HG02588 (cell line): ENCODE results near the gene PTCD3.

ENCODE experiments used
- ATAC-seq: cut with Tn5 transposase; IDR thresholded peaks from one replicate; pipeline ENCODE4 v1.9.1; 2021; ENCODE audit warnings: mild to moderate bottlenecking, moderate library complexity; ENCODE audit not compliant: unreplicated experiment

Gene PTCD3

DNA sequence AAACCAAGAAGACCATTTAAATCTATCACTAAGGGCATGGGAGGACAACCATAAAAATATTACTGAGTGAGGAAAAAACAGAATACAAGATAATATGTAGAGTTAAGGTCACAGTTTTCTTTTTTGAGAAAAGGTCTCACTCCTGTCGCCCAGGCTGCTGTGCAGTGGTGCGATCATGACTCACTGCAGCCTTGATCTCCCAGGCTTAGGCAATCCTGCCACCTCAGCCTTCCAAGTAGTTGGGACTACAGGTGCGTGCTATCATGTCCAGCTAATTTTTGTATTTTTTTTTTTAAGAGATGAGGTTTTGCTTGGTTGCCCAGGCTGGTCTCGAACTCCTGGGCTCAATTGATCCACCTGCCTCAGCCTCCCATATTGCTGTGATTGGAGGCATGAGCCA lies 24.3 kb upstream of the PTCD3 start:
- ATAC-seq = no peak

- no peak for ATAC-seq
These were observed 23.3 kb upstream of the PTCD3 start for GRCh38 chr2:86082756-86083155.

- ATAC-seq = no peak
These were observed 17.8 kb upstream of the PTCD3 start for GRCh38 chr2:86087936-86088850.

DNA sequence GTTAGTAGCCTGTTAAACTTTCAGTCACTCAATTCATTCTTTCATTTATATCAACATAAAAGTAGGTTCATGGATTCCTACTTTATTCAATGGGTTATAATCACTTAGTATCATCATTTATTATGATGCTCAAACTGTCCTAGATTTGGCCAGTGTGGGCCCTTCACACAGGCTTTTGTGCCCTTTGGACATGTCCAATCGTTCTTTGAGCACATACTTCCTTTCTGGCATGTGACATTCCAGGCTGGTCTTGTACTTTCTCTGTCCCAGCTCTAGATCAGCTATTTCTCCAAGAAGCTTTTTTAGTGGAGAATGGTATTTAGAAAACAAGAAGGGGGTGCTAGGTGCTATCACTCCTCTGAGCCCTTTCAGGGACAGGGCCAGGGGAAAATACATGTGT lies 11.8 kb upstream of the PTCD3 start:
- ATAC-seq = no peak

- ATAC-seq = no peak
These were observed 8.7 kb upstream of the PTCD3 start for GRCh38 chr2:86097114-86097896.

DNA sequence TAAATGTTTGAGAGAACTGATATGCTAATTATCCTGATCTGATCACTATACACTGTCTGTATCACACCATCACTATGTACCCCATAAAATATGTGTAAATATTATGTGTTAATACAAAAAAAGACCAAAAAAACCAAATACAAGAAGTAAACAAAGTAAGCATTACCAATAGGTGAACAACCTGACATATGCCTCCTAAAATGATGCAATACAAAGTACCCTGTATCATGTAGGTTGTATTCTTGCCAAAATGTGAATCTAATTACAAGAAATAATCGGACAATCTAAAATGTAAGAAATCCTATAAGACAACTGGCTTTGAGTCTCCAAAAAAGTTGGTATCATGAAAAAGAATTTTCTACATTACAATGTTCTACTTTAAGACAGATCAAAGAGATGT lies 8.1 kb upstream of the PTCD3 start:
- ATAC-seq = no peak

DNA sequence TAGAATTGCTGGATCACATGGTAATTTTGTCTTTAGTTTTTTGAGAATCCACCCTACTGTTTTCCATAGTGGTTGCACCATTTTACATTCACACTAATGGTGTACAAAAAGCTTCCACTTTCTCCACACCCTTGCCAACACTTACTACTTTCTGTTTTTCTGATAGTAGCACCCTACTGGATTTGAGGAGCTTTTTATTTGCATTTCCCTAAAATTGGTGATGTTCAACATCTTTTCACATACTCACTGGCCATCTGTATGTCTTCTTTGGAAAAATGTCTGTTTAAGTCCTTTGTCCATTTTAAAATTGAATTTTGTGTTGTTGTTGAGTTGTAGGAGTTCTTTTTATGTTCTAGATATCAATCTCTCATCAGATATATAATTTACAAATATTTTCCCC lies 3.9 kb upstream of the PTCD3 start:
- ATAC-seq = no peak

DNA sequence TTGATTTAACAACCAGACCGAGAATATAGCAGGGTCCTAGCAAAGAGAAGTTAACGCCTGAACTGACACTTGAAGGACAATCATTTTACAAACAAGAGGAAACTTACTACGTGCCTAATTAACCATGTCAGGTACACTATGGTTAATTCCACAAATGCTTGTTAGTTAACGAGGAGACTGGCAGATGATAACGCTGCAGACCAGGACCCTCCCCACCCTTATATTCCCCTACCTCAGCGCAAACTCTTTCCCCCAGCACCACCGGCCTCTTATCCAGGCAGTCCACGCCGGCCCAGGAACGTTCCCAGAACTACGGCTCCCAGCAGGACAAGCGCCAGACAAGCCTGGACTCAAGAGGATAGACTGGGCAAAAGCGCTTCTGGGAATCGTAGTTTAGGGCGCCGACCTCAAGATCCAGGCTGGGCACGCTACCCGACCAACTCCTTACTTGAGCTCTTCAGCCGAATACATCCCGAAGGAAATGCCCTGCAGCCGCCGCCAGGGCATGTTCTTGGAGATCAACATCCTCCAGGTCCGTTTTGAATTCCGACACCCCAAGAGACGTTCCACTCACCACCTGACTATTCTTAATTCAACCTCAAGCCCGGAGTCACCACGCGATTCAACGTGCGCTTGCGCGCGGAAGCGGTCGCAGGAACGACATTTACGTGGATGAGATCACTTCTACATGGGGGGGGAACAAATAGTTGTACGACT lies 625 bp upstream of the PTCD3 start, which contains the start of gene POLR1A:
Gene POLR1A (minus strand): TSS at position 635 of the 717 bp plus-strand sequence. CDS start 110 bp downstream, at position 525.
- ATAC-seq = peak; percentile 62

DNA sequence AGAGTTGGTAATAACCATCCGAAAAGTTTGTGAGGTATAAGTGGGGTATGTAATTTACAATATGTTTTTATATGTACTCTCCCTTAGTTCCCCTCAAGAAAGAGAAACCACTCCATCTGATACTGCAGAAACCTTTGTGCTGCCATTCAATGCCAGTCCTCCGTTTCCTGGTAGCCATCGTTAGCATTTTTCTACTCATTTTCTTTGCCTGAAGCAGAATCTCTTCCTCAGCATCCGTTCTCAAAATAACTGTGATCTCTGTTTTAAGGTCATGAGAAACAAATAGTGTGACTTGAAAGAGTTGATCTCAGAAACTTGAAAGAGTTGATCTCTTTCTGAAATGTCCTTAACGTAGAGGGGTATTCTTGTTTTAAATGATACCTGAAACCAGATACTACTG lies 996 bp downstream of the PTCD3 start:
- no peak for ATAC-seq

DNA sequence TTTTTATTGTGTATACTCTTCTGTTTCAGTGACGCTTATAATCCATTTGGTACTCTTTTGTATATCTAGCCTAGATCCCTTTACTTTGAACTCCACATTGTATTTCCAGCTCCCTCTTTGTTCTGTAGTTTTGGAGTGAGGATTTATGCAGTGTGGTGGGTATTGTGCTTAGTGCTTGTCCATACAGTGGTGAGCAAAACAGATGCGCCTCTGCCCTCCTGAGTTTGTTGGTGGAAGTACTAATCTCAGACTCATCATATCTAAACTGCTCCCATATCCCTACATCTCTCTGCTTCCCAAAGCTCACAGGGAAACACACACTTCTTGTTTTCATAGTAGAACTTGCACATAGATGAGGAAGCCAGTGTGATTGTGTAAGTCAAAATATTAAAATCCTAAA lies 12.1 kb downstream of the PTCD3 start:
- no peak for ATAC-seq

GRCh38 chr2:86123328-86123925 lies 17.4 kb downstream of the PTCD3 start:
- ATAC-seq = no peak

DNA sequence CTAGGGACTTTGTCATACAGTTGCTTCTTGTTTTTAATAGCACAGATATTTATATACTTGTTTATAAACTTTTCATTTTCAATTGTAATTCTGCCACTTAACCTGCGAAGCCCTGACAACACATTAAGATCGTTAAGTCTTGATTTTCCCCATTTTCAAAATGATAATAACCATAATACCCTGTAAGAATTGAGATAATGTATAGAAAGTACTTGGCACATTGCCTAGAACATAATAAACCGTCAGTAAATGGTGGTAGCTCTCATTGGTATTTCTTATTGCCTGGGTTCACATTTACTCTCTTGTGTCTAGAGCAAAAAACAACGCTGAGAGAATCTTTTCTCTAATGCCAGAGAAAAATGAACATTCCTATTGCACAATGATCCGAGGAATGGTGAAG lies 18.6 kb downstream of the PTCD3 start:
- no peak for ATAC-seq

- ATAC-seq = no peak
These were observed 28.7 kb downstream of the PTCD3 start for GRCh38 chr2:86134709-86135108.

DNA sequence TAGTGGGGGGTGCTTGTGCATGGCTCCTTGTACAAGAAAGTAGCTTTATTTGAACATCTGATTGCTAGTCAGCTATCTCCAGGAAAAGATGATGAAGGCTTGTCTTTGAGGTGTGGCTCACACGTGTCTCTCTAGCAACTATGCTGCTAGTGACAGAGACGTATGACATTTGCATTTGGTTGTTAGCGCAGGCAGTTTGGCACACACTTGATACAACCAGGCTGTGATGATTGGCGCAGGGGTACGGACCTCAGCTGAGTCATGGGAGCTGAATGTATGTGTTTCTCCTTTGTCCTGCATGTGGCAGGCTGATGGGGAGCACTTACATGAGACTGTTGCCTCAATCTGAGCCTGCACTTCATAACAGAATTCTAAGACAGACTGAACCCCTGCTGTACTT lies 29.6 kb downstream of the PTCD3 start:
- no peak for ATAC-seq

- no peak for ATAC-seq
These were observed 30.1 kb downstream of the PTCD3 start for GRCh38 chr2:86136141-86136540.

- ATAC-seq = no peak
These were observed 32.9 kb downstream of the PTCD3 start for GRCh38 chr2:86138736-86139625.

DNA sequence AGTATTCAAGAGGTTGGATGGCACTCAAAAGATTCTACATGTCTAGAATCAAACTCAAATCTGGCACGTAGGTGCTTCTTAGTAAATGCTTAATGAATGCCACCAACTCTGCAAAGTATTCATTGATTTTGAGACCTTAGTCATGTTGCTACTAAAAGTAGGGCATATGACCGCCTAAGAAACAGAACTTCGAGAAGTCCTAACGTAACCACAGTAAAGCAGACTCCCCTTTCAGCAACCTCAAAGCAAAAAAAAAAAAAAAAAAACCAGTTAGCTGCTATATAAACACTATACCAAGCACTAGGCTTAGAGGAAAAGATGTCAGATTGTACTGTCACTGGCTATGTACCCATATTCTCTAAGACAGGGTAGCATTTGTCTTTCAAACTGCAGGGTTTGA lies 33.9 kb downstream of the PTCD3 start:
- ATAC-seq = no peak

GRCh38 chr2:86140969-86141392 lies 34.9 kb downstream of the PTCD3 start:
- ATAC-seq = no peak

- ATAC-seq = no peak
These were observed 36.6 kb downstream of the PTCD3 start for GRCh38 chr2:86142436-86143257.
